ENCODE data around the gene PPDPF. TPM values are rescaled to one million over a fixed set of nuclear protein-coding genes. Genes with fewer than 3 reads are reported as not detected.

Gene PPDPF
- total and polyA plus RNA-seq, 4 donors: 36.9 to 545 (median 474) TPM

DNA sequence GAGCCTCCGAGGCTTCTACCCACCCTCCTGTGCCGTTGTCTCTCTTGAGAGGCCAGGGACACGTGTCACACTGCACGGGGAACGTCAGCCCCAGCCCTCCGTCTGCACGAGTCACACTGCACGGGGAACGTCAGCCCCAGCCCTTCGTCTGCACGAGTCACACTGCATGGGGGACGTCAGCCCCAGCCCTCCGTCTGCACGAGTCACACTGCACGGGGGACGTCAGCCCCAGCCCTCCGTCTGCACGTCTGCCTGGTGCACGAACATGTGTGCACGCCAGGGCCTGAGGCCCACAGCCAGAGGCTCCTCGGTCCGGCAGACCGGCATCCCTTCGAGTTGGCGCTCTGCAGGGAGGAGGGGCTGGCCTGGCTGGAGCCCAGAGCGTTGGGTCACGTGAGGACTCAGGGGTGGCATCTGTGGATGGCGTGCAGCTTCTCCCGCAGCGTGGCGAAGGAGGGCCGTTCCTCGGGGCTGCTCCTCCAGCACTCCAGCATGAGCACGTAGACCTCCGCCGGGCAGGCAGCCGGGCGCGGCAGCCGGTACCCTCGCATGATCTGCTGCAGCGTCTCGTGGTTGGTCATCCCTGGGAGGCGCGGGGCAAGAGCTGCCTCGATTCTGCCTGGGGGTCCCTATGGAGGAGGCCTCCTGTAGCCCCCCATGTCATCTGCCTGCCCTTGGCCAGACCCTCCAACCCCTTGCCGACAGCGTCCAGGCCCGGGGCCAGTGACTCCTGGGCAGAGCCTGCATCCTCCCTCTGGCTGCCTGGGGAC is 20.0 kb downstream of the PPDPF start:
- no peaks in the 10 kb centered on the region for H3K36me3 ChIP-seq (ENCODE audit: control insufficient read depth in 4 of 4, insufficient read depth in 4 of 4, low read length in 4 of 4)
- peaks cover 0 to 3% (median 0%) of the 10 kb centered on the region in 3 donors for H3K27me3 ChIP-seq (ENCODE audit: control insufficient read depth in 3 of 3, insufficient read depth in 3 of 3, low read length in 2 of 3)
- no peaks in the 10 kb centered on the region for H3K9me3 ChIP-seq (ENCODE audit: control insufficient read depth in 4 of 4, insufficient read depth in 3 of 4, low read length in 3 of 4)
- no peak overlapping the region for H3K4me3 ChIP-seq
- peaks cover 0 to 2% (median 0%) of the 10 kb centered on the region in 5 donors for H3K4me1 ChIP-seq (ENCODE audit: control insufficient read depth in 5 of 5, insufficient read depth in 5 of 5, low read length in 5 of 5)
- TF ChIP-seq, protein P1, sequence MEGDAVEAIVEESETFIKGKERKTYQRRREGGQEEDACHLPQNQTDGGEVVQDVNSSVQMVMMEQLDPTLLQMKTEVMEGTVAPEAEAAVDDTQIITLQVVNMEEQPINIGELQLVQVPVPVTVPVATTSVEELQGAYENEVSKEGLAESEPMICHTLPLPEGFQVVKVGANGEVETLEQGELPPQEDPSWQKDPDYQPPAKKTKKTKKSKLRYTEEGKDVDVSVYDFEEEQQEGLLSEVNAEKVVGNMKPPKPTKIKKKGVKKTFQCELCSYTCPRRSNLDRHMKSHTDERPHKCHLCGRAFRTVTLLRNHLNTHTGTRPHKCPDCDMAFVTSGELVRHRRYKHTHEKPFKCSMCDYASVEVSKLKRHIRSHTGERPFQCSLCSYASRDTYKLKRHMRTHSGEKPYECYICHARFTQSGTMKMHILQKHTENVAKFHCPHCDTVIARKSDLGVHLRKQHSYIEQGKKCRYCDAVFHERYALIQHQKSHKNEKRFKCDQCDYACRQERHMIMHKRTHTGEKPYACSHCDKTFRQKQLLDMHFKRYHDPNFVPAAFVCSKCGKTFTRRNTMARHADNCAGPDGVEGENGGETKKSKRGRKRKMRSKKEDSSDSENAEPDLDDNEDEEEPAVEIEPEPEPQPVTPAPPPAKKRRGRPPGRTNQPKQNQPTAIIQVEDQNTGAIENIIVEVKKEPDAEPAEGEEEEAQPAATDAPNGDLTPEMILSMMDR (IDR thresholded peaks at IDR 0.05; ENCODE audit: control extremely low read depth, extremely low read depth): no peak
- WGBS, 2 donors: 73 to 84% methylated on average over 49 of the region's 49 CpGs
- no peak overlapping the region for H3K9ac ChIP-seq (ENCODE audit: insufficient read depth in 1 of 2, low read length in 2 of 2)
- DNase-seq: no peak
- no peak for ATAC-seq (ENCODE audit: insufficient read depth, low FRiP score)
- H3K27ac ChIP-seq (ENCODE audit: low read depth in 1 of 2, low read length in 1 of 2): no peak overlapping the region

DNA sequence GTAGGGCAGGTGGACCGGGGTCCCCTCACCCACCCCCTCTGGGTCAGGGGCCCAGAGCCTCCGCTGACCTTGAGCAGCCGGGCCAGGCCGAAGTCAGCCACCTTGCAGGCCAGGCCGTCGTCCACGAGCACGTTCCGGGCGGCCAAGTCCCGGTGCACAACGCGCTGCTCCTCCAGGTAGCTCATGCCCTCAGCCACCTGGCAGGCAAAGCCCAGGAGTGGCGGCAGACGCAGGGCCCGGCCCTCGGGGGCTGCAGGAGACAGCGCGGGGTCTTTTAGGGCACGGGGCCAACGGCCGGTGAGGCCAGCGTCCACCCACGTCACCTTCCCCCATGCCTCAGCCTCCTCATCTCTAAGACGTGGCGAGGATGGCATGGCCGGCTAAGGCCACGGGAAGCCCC is 20.8 kb downstream of the PPDPF start:
- no peak for ATAC-seq (ENCODE audit: insufficient read depth, low FRiP score)
- Histone ChIP-seq H3K27ac (ENCODE audit: low read depth in 1 of 2, low read length in 1 of 2) (no peak overlapping the region), H3K27me3 (ENCODE audit: control insufficient read depth in 3 of 3, insufficient read depth in 3 of 3, low read length in 2 of 3) (peaks cover 0 to 7% (median 0%) of the 10 kb centered on the region in 3 donors), H3K36me3 (ENCODE audit: control insufficient read depth in 4 of 4, insufficient read depth in 4 of 4, low read length in 4 of 4) (no peaks in the 10 kb centered on the region), H3K9ac (ENCODE audit: insufficient read depth in 1 of 2, low read length in 2 of 2) (no peak overlapping the region), H3K4me3 (no peak overlapping the region), H3K4me1 (ENCODE audit: control insufficient read depth in 5 of 5, insufficient read depth in 5 of 5, low read length in 5 of 5) (peaks cover 0 to 2% (median 0%) of the 10 kb centered on the region in 5 donors), H3K9me3 (ENCODE audit: control insufficient read depth in 4 of 4, insufficient read depth in 3 of 4, low read length in 3 of 4) (no peaks in the 10 kb centered on the region)
- TF ChIP-seq, protein P1 (IDR thresholded peaks at IDR 0.05; ENCODE audit: control extremely low read depth, extremely low read depth): no peak
- WGBS, 2 donors: 92 to 94% methylated on average over 26 to 28 of the region's 28 CpGs
- no peak for DNase-seq

DNA sequence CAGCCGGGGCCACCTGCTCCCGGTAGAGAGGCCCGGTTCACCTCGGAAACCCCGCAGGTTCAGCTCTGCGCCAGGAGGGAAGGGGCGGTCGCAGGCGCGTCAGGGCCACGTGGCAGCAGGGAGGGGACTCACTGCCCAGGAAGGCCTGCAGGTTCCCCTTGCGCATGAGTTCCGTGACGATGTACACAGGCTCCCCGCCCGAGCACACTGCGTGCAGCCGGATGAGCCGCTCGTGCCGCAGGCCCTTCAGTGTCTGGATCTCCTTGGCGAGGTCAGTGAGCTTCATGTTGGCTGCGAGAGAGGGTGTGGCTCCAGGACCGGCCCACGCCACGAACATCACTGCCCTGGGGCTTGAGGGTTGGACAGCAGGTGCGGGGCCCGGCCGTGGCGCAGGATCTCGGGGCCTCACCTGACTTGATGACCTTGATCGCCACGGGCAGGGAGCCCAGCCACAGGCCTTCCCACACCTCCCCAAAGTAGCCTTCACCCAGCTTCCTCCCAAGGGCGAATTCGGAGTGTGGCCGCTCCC is 21.5 kb downstream of the PPDPF start:
- Histone ChIP-seq H3K36me3 (ENCODE audit: control insufficient read depth in 4 of 4, insufficient read depth in 4 of 4, low read length in 4 of 4) (no peaks in the 10 kb centered on the region), H3K4me3 (no peak overlapping the region), H3K27me3 (ENCODE audit: control insufficient read depth in 3 of 3, insufficient read depth in 3 of 3, low read length in 2 of 3) (peaks cover 0 to 12% (median 0%) of the 10 kb centered on the region in 3 donors), H3K27ac (ENCODE audit: low read depth in 1 of 2, low read length in 1 of 2) (no peak overlapping the region), H3K9me3 (ENCODE audit: control insufficient read depth in 4 of 4, insufficient read depth in 3 of 4, low read length in 3 of 4) (no peaks in the 10 kb centered on the region), H3K4me1 (ENCODE audit: control insufficient read depth in 5 of 5, insufficient read depth in 5 of 5, low read length in 5 of 5) (no peaks in the 10 kb centered on the region), H3K9ac (ENCODE audit: insufficient read depth in 1 of 2, low read length in 2 of 2) (no peak overlapping the region)
- WGBS, 2 donors: 84 to 93% methylated on average over 35 to 36 of the region's 36 CpGs
- ATAC-seq (ENCODE audit: insufficient read depth, low FRiP score) (no peak), DNase-seq (no peak)
- TF ChIP-seq, protein P1 (IDR thresholded peaks at IDR 0.05; ENCODE audit: control extremely low read depth, extremely low read depth): no peak

Data from lung (tissue), 12 donors.